Thoracic aorta (tissue), 2 donors: ENCODE results near the gene PARD3B. TPM values are rescaled to one million over a fixed set of nuclear protein-coding genes. Genes with fewer than 3 reads are reported as not detected.

ENCODE experiments used
- ATAC-seq: fragments of 150-250 bp; one replicate; pipeline ENCODE4 v1.8.0; 2017; ENCODE audit warnings: low read depth; ENCODE audit not compliant: insufficient number of reproducible peaks, low FRiP score
- DNase-seq: peaks from one replicate; pipeline ENCODE4 v3.0.0-alpha.2; 2020; ENCODE audit warnings: low spot score
- H3K27ac ChIP-seq, 2 donors: fragments of 200-600 bp; sonication (generic); 1 replicate in 1 of 2; 2 replicates in 1 of 2; pipeline ENCODE4 v1.5.1; 2016; ENCODE audit warnings: mild to moderate bottlenecking in 2 of 2, moderate library complexity in 2 of 2
- H3K27me3 ChIP-seq: fragments of 200-600 bp; sonication (generic); replicated peaks from 2 replicates; pipeline ENCODE4 v1.6.0; 2016; ENCODE audit warnings: mild to moderate bottlenecking; ENCODE audit not compliant: insufficient read depth
- H3K36me3 ChIP-seq: fragments of 200-600 bp; sonication (generic); one replicate; pipeline ENCODE4 v1.5.1; 2016
- H3K4me1 ChIP-seq, 2 donors: fragments of 200-600 bp; sonication (generic); 1 replicate in 1 of 2; 2 replicates in 1 of 2; pipeline versions ENCODE4 v1.5.1 to v1.6.0; 2016; ENCODE audit warnings: low read depth in 2 of 2, mild to moderate bottlenecking in 1 of 2; ENCODE audit not compliant: control insufficient read depth in 1 of 2
- H3K4me3 ChIP-seq: fragments of 200-600 bp; sonication (generic); 2 replicates; pipeline ENCODE4 v1.5.1; 2016; ENCODE audit warnings: mild to moderate bottlenecking
- H3K9me3 ChIP-seq: fragments of 200-600 bp; sonication (generic); 2 replicates; pipeline ENCODE4 v1.5.1; 2016
- total RNA-seq, 2 donors: library from RNA; depleted of rRNA; stranded (reverse); fragments of >200 nt; gene quantifications; one replicate each; pipeline versions ENCODE4 v1.1.0 to v1.2.3, GENCODE V29; 2016
- TF ChIP-seq, protein P1 (sequence below): fragments of 200-600 bp; sonication (generic); IDR thresholded peaks from one replicate; pipeline ENCODE4 v1.5.1; 2019; ENCODE audit warnings: antibody characterized with exemption

The PARD3B gene
- total RNA-seq, 2 donors from 2014 or later = 25.7 to 34.5 TPM

DNA sequence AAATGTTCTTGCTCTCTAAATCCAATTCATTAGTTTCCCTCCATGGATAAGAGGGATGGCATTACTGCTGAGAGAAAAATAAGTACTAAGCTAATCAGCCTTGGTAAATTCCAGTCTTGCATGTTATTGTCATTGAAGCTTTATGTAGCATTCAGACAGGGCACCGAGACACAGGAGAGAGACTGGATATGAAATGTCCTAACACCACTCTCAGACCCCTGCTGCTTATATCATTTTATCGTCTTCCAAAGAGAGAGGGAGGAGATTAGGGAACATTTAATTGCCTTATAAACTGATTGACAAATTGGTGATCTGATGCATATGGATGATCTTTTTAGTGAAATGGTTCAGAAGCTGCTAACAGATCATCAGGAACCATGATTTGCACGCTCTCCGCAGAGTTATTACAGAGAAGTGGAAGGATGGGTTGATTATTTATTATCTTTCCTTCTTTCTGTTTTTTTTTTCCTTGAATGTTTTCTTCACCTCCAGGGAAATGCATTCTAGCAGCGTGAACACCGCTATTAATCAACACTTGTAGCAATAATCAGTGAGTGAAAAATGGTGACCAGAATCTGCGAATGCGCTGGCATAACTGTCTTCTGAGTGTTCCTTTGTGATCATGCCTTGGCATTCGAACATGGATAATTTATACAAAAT, 986.3 kb downstream of the PARD3B start:
- DNase-seq (no peak), ATAC-seq (no peak)
- Histone ChIP-seq H3K27ac (no peak overlapping the region), H3K4me3 (no peak overlapping the region), H3K4me1 (no peaks in the 10 kb centered on the region), H3K36me3 (no peaks in the 10 kb centered on the region), H3K27me3 (no peaks in the 10 kb centered on the region), H3K9me3 (no peaks in the 10 kb centered on the region)
- TF ChIP-seq, protein P1, sequence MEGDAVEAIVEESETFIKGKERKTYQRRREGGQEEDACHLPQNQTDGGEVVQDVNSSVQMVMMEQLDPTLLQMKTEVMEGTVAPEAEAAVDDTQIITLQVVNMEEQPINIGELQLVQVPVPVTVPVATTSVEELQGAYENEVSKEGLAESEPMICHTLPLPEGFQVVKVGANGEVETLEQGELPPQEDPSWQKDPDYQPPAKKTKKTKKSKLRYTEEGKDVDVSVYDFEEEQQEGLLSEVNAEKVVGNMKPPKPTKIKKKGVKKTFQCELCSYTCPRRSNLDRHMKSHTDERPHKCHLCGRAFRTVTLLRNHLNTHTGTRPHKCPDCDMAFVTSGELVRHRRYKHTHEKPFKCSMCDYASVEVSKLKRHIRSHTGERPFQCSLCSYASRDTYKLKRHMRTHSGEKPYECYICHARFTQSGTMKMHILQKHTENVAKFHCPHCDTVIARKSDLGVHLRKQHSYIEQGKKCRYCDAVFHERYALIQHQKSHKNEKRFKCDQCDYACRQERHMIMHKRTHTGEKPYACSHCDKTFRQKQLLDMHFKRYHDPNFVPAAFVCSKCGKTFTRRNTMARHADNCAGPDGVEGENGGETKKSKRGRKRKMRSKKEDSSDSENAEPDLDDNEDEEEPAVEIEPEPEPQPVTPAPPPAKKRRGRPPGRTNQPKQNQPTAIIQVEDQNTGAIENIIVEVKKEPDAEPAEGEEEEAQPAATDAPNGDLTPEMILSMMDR = no peak

DNA sequence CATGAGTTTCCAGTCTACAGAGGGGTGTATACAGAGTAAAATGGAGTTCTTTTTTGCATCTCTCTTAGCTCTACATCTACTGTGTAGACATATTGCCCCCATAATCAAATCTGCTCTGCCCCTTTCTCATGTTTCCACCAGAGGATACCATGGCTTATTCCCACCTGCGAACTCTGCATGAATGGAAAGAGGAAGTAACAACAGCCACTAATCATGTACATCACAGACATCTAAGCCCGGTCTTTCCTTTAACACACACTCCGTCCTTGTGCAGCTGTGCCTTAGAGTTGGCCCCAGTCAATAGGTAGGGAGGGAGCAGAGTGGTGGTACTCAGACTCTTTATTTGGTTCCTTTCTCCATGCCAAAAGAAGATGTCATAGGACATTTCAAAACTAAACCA, 989.7 kb downstream of the PARD3B start:
- Histone ChIP-seq H3K9me3 (no peaks in the 10 kb centered on the region), H3K4me1 (no peaks in the 10 kb centered on the region), H3K36me3 (no peaks in the 10 kb centered on the region), H3K27ac (no peak overlapping the region), H3K27me3 (no peaks in the 10 kb centered on the region), H3K4me3 (no peak overlapping the region)
- ATAC-seq (no peak), DNase-seq (no peak)
- TF ChIP-seq, protein P1 = no peak

DNA sequence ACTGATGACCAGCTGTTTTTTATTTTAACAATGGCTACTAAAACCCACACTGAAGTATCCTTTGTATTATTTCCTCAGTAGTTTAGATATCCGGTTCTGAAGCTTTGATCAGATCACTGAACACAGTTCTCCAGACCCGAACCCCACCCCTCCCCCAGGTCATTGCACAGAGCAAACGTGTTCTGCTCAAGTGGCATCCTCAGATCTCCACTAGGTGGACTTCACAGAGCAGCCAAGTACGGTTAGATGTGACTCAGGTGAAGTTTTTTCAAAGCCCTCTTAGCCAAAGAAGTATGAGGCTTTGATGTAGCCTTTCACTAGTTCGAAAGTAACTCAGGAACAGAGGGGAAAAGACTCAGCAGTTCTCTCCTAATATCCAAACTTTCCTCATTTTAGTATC, 994.3 kb downstream of the PARD3B start:
- DNase-seq = no peak
- TF ChIP-seq, protein P1 = no peak
- Histone ChIP-seq H3K27me3 (no peaks in the 10 kb centered on the region), H3K9me3 (no peaks in the 10 kb centered on the region), H3K4me3 (no peak overlapping the region), H3K36me3 (no peaks in the 10 kb centered on the region), H3K27ac (no peak overlapping the region), H3K4me1 (peaks cover 0 to 12% of the 10 kb centered on the region in 2 donors)
- no peak for ATAC-seq

DNA sequence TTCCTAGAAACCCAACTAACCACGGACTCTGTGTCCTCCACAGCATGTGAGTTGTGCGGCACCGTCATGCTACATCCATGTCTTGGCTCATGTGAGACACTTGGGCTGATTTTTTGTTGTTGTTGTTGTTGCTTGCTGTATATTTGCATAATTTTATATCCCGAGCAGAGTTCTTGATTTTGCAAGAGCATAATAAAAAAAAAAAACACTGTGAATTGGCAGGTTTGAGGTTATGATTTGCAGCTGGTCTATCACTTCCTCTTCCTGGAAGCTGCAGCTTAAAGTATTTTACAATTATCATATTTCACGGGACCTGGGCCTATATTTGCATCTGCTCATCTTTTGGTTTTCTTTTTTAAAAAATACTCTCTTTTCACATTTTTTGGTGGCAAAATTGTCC, 994.8 kb downstream of the PARD3B start:
- Histone ChIP-seq H3K36me3 (no peaks in the 10 kb centered on the region), H3K27ac (no peak overlapping the region), H3K4me1 (peaks cover 0 to 14% of the 10 kb centered on the region in 2 donors), H3K9me3 (no peaks in the 10 kb centered on the region), H3K27me3 (no peaks in the 10 kb centered on the region), H3K4me3 (no peak overlapping the region)
- DNase-seq (no peak), ATAC-seq (no peak)
- TF ChIP-seq, protein P1 = no peak

DNA sequence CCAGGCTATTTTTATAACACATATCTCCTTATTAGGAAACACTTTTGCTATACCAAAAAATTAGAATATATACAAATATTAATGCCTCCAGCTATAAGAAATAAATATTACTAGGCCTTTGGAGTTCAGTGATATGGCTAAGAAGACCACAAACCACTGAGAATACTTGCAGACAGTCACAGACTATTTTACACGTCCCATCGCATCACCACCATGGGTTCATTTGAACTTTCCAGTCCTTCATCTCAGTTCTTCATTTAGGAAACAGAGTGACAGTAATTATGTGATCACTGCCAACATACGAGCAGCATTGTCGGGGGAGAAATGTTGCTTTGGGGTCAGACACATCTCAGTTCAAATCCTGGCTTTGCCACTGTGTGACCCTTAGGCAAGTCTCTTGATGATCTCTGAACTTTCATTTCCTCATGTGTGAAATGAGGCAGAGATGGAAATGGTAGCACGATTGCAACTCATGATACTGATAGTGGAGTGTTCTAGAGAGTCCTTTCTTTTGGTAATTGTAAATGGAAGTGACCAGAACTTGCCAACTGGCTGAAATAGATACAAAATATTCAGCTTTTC, 998.1 kb downstream of the PARD3B start:
- TF ChIP-seq, protein P1 = no peak
- Histone ChIP-seq H3K27me3 (no peaks in the 10 kb centered on the region), H3K36me3 (no peaks in the 10 kb centered on the region), H3K27ac (no peak overlapping the region), H3K4me3 (no peak overlapping the region), H3K9me3 (no peaks in the 10 kb centered on the region), H3K4me1 (peaks cover 4 to 25% of the 10 kb centered on the region in 2 donors)
- DNase-seq (no peak), ATAC-seq (no peak)
